ENCODE measurements around the gene CALD1.

- TF ChIP-seq CTCF (IDR thresholded peaks at IDR 0.05; ENCODE audit: low read depth, low read length, poor library complexity, severe bottlenecking) (no peak), EZH2phosphoT487 (IDR thresholded peaks at IDR 0.05; ENCODE audit: borderline replicate concordance, low read length) (no peak)
Observed at GRCh38 chr7:134942690-134943466, 163.4 kb downstream of the CALD1 start.
